Ureter (tissue), 1 donor: ENCODE measurements around the gene CNFN. TPM values are rescaled to one million over a fixed set of nuclear protein-coding genes. Genes with fewer than 3 reads are reported as not detected.
"Not testable (repeated sequence)": the region's sequence is repeated elsewhere in the genome, so short reads cannot be mapped to it uniquely, and the experiment has no call there.

Experiments used
- DNase-seq: peaks from one replicate; pipeline ENCODE4 v3.0.0-alpha.2; 2020; ENCODE audit warnings: low spot score
- total RNA-seq: library from RNA; stranded (reverse); gene quantifications from one replicate; pipeline ENCODE4 v1.2.4, GENCODE V29; 2023
- donor health status: DM: yes; HTN: yes; CAD: no.

CNFN gene
- total RNA-seq, 1 donor from 2014 or later, result 5.3 TPM

DNA sequence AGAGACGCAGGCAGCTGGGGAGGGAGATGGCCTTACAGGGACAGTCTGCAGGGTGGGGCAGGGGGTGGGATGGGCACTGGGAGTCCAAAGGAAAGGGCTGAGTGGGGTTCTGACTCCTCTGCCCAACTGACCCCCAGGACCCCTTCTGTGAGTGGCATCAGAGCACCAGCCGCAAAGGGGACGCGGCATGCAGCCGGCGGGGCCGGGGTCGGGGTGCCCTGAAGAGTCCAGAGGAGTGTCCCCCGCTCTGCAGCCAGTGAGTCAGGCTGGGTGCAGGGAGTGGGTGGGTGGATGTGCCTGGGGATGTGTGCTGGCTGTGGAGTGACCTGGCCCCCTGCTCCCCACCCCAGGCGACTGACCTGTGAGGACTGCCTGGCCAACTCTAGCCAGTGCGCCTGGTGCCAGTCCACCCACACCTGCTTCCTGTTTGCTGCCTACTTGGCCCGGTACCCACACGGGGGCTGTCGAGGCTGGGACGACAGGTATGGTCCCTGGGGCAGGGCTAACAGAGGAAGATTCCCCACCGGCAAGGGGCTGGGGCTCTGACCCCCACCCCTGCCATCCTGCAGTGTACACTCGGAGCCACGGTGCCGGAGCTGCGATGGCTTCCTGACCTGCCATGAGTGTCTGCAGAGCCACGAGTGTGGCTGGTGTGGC is 38.9 kb downstream of the CNFN start:
- no peak for DNase-seq

DNA sequence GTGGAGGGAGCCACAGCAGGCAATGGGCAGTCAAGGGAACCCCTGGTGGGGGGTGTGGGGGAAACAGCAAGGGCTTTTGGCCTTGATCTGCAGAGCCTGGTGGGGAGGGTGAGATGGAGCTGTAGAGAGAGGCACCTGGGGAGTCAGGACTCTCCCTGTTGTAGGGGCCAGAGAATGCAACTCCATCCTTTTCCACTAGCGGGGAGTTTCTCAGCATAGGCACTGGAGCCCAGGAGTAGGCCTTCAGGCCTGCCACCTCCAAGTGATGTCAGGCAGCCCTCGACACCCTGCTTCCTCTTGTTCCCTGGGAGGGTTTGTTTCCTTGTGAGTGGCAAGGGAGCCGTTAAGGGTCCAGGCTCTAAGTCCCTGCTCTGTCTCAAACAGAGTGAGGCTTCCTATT is 39.7 kb downstream of the CNFN start:
- DNase-seq, result no peak

DNA sequence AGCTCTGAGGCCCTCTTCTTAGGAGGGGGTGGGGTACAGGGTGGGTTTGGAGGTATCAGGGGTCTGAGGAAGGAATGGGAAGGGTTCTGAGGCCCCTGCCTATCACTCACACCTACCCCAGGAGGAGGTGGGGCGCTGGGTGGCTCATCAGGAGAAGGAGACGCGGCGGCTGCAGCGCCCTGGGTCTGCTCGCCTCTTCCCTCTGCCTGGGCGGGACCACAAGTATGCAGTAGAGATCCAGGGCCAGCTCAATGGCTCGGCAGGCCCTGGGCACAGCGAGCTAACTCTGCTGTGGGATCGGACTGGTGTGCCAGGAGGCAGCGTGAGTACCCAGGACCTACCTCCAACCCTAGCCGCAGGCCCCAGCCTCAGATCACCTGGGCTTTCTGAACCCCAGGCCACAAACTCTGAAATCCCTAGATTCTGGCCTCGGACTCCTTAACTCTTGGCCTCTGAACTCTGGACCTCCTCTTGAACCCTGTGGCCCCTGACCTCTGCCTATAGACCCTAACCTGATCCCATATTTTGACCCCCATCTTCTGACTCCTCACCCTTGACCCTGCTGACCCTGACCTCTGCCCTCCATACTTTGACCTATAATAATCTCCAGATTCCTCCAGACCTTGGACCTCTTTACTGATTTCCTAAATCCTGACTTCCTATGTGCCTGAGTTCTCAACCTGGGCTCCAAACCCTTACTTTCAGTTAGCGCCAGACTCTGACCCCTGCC is 40.6 kb downstream of the CNFN start:
- no peak for DNase-seq

DNA sequence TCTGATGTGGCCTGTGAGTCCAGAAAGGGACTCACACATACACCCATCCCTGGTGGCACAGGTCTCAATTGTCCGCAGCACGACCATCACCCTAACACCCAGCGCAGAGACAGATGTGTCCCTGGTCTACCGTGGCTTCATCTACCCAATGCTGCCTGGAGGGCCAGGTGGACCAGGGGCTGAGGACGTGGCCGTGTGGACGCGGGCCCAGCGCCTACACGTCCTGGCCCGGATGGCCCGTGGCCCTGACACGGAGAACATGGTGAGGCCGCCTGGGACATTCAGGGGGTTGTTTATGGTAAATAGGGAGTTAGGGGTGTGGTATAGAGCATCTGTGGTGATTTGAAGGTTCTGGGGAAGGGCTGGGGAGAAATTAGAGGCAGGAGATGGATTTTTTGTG is 41.9 kb downstream of the CNFN start:
- DNase-seq, result no peak

DNA sequence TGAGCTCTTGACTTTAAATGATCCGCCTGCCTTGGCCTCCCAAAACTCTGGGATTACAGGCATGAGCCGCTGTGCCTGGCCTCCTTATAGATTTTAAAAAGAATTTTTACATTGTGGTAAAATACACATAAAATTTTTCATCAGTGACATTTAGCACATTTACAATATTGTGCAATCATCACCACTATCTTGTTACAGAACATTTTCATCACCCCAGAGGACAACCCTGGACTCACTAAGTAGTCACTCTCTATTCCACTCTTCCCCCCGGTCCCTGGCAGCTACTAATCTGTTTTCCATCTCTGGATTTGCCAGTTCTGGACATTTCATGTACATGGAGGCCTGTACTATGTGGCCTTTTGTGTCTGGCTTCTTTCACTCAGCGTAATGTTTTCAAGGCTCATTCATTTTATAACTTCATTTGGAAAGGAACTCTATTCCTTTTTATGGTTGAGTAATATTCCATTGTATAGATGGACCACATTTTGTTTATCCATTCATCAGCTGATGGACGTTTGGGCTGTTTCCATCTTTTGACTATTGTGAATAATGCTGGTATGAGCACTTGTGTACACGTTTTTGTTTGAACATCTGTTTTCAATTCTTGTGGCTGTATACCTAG is 44.8 kb downstream of the CNFN start:
- no peak for DNase-seq

DNA sequence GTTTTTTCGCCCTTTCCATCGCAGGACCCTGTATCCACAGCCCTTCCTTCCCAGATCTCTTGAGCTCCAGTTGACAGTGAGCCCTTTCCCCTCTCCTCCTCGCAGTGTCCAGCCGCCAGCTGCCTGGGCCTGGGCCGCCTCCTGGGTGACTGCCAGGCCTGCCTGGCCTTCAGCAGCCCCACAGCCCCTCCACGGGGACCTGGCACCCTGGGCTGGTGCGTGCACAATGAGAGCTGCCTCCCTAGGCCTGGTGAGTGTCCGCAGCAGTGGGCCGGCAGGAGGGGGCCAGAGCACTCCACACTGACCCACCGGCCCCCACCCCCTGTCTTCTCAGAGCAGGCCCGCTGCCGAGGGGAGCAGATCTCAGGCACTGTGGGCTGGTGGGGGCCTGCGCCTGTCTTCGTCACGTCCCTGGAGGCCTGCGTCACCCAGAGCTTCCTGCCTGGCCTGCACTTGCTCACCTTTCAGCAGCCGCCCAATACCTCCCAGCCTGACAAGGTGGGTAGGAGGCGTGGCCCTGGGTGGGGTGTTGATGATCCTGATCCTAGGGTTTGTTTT is 45.7 kb downstream of the CNFN start:
- DNase-seq, result no peak

DNA sequence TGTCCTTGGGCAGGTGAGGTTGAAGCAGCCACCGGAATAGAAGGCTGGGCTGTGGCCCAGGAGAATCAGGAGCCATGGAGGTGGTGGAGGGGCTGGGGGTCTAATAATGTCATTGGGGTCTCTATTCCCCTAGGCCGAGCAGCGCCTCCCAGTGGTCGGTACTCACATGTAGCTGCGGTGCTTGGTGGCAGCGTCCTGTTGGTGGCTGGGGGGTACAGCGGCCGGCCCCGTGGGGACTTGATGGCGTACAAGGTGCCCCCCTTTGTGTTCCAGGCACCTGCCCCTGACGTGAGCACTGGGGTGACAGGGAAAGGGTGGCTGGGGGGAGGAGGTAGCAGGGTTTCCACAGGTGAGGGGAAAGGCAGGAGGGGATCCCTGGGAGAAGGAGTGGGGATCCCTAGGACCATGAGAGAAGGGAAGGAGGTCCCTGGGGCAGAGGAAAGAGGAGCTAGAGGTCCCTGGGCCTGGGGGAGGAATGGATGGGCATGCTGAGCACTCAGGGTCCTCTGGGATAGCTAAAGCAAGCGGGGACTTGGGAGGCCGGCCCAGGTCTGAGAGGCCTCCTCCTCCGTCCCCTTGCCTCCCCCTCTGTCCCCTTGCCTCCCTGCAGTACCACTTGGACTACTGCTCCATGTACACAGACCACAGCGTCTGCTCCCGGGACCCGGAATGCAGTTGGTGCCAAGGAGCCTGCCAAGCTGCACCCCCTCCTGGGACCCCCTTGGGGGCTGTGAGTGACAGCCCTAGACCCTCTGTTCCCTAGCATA is 46.6 kb downstream of the CNFN start:
- no peak for DNase-seq

DNA sequence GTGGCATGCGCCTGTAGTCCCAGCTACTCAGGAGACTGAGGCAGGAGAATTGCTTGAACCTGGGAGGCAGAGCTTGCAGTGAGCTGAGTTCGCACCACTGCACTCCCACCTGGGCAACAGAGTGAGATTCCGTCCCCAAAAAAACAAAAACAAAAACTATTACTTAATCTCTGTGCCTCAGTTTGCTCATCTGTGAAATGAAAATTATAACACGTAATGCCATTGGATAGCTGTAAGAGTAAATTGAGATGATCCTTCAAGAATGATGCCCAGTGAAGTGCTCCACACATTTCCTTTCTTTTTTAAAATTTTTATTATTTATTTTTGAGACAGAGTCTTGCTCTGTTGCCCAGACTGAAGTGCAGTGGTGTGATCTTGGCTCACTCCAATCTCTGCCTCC is 50.2 kb downstream of the CNFN start:
- DNase-seq, result not testable (repeated sequence)

DNA sequence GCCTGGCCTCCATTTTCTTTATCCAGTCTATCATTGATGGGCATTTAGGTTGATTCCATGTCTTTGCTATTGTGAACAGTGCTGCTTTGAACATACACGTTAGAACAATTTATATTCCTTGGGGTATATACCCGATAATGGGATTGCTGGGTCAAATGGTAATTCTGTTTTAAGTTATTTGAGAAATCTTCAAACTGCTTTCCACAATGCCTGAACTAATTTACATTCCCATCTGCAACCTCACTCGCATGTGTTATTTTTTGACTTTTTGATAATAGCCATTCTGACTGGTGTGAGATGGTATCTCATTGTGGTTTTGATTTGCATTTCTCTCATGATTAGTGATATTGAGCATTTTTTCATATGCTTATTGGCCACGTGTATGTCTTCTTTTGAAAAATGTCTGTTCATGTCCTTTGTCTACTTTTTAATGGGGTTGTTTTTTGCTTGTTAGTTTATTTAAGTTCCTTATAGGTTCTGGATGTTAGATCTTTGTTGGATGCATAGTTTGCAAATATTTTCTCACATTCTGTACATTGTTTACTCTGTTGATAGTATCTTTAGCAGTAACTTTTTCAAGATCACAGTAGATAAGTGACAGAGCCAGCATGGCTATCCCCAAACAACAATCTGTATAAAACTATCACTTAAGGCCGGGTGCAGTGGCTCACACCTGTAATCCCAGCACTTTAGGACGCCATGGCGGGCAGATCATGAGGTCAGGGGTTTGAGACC is 50.8 kb downstream of the CNFN start:
- DNase-seq, result not testable (repeated sequence)

Other genes with a start within 250 kb of the CNFN start
- gene DEDD2, start 172.6 kb downstream of the CNFN start, total RNA-seq, result 24.7 TPM
- gene ZNF526, start 170.0 kb downstream of the CNFN start, total RNA-seq, result 13.2 TPM
- 36.4 TPM for gene GSK3A, start 147.7 kb downstream of the CNFN start, total RNA-seq
- gene ERF, start 135.2 kb downstream of the CNFN start, total RNA-seq, result 47.4 TPM
- 83.4 TPM for gene CIC, start 121.0 kb downstream of the CNFN start, total RNA-seq
- 1.6 TPM for gene PRR19, start 88.2 kb downstream of the CNFN start, total RNA-seq
- gene PAFAH1B3, start 87.7 kb downstream of the CNFN start, total RNA-seq, result 19.8 TPM
- gene TMEM145, start 77.0 kb downstream of the CNFN start, total RNA-seq, result 1.4 TPM
- gene MEGF8, start 64.7 kb downstream of the CNFN start, total RNA-seq, result 22.0 TPM
- gene LIPE, start 37.1 kb upstream of the CNFN start, total RNA-seq, result 23.6 TPM
- 77.8 TPM for gene CXCL17, start 52.6 kb upstream of the CNFN start, total RNA-seq
- 21.6 TPM for gene CEACAM1, start 138.2 kb upstream of the CNFN start, total RNA-seq
- gene CEACAM8, start 204.6 kb upstream of the CNFN start, total RNA-seq, result not detected